MCF 10A (cell line): ENCODE data around the gene EXOG. TPM values are rescaled to one million over a fixed set of nuclear protein-coding genes. Genes with fewer than 3 reads are reported as not detected.

Source experiments
- BruUV-seq: library from RNA; stranded (reverse); fragments of 400-500 nt; replicated peaks from 2 replicates; lab custom pipeline; 2021; lab: Mats Ljungman, UMichigan
- CTCF ChIA-PET: fragments of 300-600 bp; sonication (Branson Sonifier 250); formaldehyde crosslinking; extraction: SDS; loops from one replicate; lab custom pipeline; 2021; ENCODE audit warnings: antibody characterized with exemption, inconsistent platforms; lab: Yijun Ruan, JAX
- POLR2A ChIA-PET: fragments of 300-600, 350-650 bp; sonication (Branson Sonifier 250); formaldehyde crosslinking; extraction: SDS; loops from one replicate; lab custom pipeline; 2020; ENCODE audit warnings: antibody characterized with exemption, inconsistent platforms; lab: Yijun Ruan, JAX
- DNase-seq: peaks from one replicate; pipeline ENCODE4 v3.0.0-alpha.2; 2018; ENCODE audit not compliant: unreplicated experiment
- H3K27ac Mint-ChIP-seq: one replicate; pipeline ENCODE4 v1.8.0; 2022; ENCODE audit warnings: mild to moderate bottlenecking, low read depth, mixed read lengths; ENCODE audit not compliant: unreplicated experiment
- H3K27me3 Mint-ChIP-seq: one replicate; pipeline ENCODE4 v1.8.0; 2022; ENCODE audit warnings: mixed read lengths; ENCODE audit not compliant: insufficient read depth, unreplicated experiment
- H3K36me3 Mint-ChIP-seq: one replicate; pipeline ENCODE4 v1.8.0; 2022; ENCODE audit warnings: mild to moderate bottlenecking, moderate library complexity, mixed read lengths; ENCODE audit not compliant: insufficient read depth, unreplicated experiment
- H3K4me1 Mint-ChIP-seq: one replicate; pipeline ENCODE4 v1.8.0; 2022; ENCODE audit warnings: mixed read lengths; ENCODE audit not compliant: insufficient read depth, unreplicated experiment
- H3K4me3 Mint-ChIP-seq: one replicate; pipeline ENCODE4 v1.8.0; 2022; ENCODE audit warnings: mild to moderate bottlenecking, moderate library complexity, mixed read lengths; ENCODE audit not compliant: unreplicated experiment
- H3K9me3 Mint-ChIP-seq: one replicate; pipeline ENCODE4 v1.8.0; 2022; ENCODE audit warnings: mixed read lengths; ENCODE audit not compliant: unreplicated experiment
- intact Hi-C: fragments of 100-400 bp; cut with micrococcal nuclease; formaldehyde crosslinking; loops from 2 replicates; pipeline ENCODE4 v1.14.1; 2022
- total RNA-seq: library from RNA; stranded (reverse); gene quantifications from 2 replicates; pipeline ENCODE4 v1.2.3, GENCODE V29; 2022
- TF ChIP-seq, protein P1 (sequence below): fragments of 200-600 bp; IDR thresholded peaks from one replicate; pipeline ENCODE4 v1.8.0; 2022; ENCODE audit warnings: antibody characterized with exemption, mild to moderate bottlenecking; ENCODE audit not compliant: unreplicated experiment

EXOG gene
- total RNA-seq, 1 experiment from 2014 or later, result 17.5 TPM

DNA sequence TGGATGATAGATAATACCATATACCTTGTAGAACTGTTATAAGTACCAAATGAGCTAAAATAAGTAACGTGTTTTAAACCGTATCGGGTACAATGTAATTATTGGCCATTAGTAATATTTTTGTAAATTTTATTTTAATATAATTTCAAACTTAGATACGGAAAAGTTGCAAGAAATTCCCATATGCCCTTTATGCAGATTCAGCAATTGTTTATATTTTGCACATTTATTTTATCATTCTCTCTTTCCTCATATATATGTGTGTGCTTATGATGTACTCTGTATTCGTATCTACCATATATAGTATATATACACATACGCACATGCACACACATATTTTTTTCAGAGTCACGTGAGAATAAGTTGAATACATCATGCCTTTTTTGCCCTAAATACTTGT, 38.5 kb downstream of the EXOG start:
- H3K27me3 Mint-ChIP-seq, result no peaks in the 10 kb centered on the region
- no peak overlapping the region for H3K27ac Mint-ChIP-seq
- H3K9me3 Mint-ChIP-seq, result peaks cover 13% of the 10 kb centered on the region
- no TSS peak for BruUV-seq
- DNase-seq, result no peak
- TF ChIP-seq, protein P1, sequence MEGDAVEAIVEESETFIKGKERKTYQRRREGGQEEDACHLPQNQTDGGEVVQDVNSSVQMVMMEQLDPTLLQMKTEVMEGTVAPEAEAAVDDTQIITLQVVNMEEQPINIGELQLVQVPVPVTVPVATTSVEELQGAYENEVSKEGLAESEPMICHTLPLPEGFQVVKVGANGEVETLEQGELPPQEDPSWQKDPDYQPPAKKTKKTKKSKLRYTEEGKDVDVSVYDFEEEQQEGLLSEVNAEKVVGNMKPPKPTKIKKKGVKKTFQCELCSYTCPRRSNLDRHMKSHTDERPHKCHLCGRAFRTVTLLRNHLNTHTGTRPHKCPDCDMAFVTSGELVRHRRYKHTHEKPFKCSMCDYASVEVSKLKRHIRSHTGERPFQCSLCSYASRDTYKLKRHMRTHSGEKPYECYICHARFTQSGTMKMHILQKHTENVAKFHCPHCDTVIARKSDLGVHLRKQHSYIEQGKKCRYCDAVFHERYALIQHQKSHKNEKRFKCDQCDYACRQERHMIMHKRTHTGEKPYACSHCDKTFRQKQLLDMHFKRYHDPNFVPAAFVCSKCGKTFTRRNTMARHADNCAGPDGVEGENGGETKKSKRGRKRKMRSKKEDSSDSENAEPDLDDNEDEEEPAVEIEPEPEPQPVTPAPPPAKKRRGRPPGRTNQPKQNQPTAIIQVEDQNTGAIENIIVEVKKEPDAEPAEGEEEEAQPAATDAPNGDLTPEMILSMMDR, result no peak
- no peaks in the 10 kb centered on the region for H3K4me1 Mint-ChIP-seq
- H3K4me3 Mint-ChIP-seq, result no peak overlapping the region
- peaks cover 5% of the 10 kb centered on the region for H3K36me3 Mint-ChIP-seq
- ChIA-PET POLR2A (no interaction called here), CTCF (interaction anchor here (1.2 to 1.5 kb wide), 2 partner anchors 14 to 122 kb away, joined by 3 read pairs; no protein-coding TSS in a partner anchor)
- intact Hi-C loops, result no loop called here

- peaks cover 13% of the 10 kb centered on the region for H3K9me3 Mint-ChIP-seq
- BruUV-seq, result no TSS peak
- H3K4me1 Mint-ChIP-seq, result no peaks in the 10 kb centered on the region
- H3K36me3 Mint-ChIP-seq, result no peaks in the 10 kb centered on the region
- TF ChIP-seq, protein P1, result no peak
- CTCF ChIA-PET, result interaction anchor here (0.6 to 5.2 kb wide), 2 partner anchors 16 to 25 kb away, joined by 6 to 37 read pairs; no protein-coding TSS in a partner anchor
- intact Hi-C loops, result no loop called here
- POLR2A ChIA-PET, result no interaction called here
- no peaks in the 10 kb centered on the region for H3K27me3 Mint-ChIP-seq
- no peak overlapping the region for H3K4me3 Mint-ChIP-seq
- DNase-seq, result no peak
- no peak overlapping the region for H3K27ac Mint-ChIP-seq
These were observed 40.5 kb downstream of the EXOG start for GRCh38 chr3:38536671-38537070.

GRCh38 chr3:38538773-38539353, 42.7 kb downstream of the EXOG start:
- intact Hi-C loops, result no loop called here
- Mint-ChIP-seq H3K4me3 (no peak overlapping the region), H3K27ac (no peak overlapping the region), H3K27me3 (no peaks in the 10 kb centered on the region), H3K36me3 (no peaks in the 10 kb centered on the region), H3K4me1 (no peaks in the 10 kb centered on the region), H3K9me3 (peaks cover 13% of the 10 kb centered on the region)
- TF ChIP-seq, protein P1, result no peak
- DNase-seq, result no peak
- POLR2A ChIA-PET, result no interaction called here
- BruUV-seq, result no TSS peak
- CTCF ChIA-PET, result interaction anchor here (0.6 to 5.2 kb wide), 3 partner anchors 18 to 462 kb away, joined by 3 to 37 read pairs (median 3); no protein-coding TSS in a partner anchor

DNA sequence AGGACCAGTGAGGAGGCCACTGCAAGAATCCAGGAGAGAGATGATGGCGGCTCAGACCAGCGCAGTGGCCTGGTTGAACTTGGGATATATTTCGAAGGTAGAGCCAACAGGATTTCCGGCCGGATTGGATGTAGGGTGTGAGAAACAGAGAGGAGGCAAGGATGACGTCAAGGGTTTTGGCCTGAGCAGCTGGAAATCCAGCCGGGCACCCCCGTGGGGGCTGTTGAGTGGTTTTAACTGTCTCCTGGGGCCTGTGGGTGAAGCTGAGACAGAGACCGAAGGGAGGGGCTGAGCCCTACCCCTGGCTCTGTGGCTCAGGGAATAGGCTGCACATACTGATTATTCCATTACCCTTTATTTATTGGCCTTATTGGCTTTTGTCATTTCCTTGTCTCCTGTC, 45.7 kb downstream of the EXOG start:
- Mint-ChIP-seq H3K4me1 (no peaks in the 10 kb centered on the region), H3K27me3 (peaks cover 14% of the 10 kb centered on the region), H3K27ac (no peak overlapping the region), H3K9me3 (no peaks in the 10 kb centered on the region), H3K4me3 (no peak overlapping the region), H3K36me3 (peaks cover 4% of the 10 kb centered on the region)
- CTCF ChIA-PET, result no interaction called here
- TF ChIP-seq, protein P1, result no peak
- DNase-seq, result no peak
- POLR2A ChIA-PET, result no interaction called here
- BruUV-seq, result no TSS peak
- intact Hi-C loops, result no loop called here
